RWPE1 (cell line): Measurements from ENCODE around the gene SLC9A6.
"Not testable (repeated sequence)": the region's sequence is repeated elsewhere in the genome, so short reads cannot be mapped to it uniquely, and the experiment has no call there.

Source experiments
- CTCF ChIA-PET: fragments of 350-600 bp; sonication (Branson Sonifier 250); formaldehyde crosslinking; extraction: SDS; loops from one replicate; lab custom pipeline; 2021; lab: Yijun Ruan, JAX
- POLR2A ChIA-PET: fragments of 400-600 bp; formaldehyde crosslinking; extraction: SDS; loops from one replicate; lab custom pipeline; 2020; ENCODE audit warnings: antibody characterized with exemption; ENCODE audit not compliant: low non-redundant PET; lab: Yijun Ruan, JAX
- DNase-seq: peaks from one replicate; pipeline ENCODE4 v3.0.0; 2012; ENCODE audit warnings: low spot score
- H3K27ac ChIP-seq: fragments of 450-650 bp; 2 replicates; pipeline ENCODE4 v1.5.1; 2017
- TF ChIP-seq, protein P1 (sequence below): fragments of 450-650 bp; conservative IDR thresholded peaks from 2 replicates; pipeline ENCODE4 v1.5.1; 2017; ENCODE audit warnings: low read depth, mild to moderate bottlenecking

Gene SLC9A6

GRCh38 chrX:136080766-136081165 is 95.5 kb downstream of the SLC9A6 start:
- no peak for DNase-seq
- TF ChIP-seq, protein P1, sequence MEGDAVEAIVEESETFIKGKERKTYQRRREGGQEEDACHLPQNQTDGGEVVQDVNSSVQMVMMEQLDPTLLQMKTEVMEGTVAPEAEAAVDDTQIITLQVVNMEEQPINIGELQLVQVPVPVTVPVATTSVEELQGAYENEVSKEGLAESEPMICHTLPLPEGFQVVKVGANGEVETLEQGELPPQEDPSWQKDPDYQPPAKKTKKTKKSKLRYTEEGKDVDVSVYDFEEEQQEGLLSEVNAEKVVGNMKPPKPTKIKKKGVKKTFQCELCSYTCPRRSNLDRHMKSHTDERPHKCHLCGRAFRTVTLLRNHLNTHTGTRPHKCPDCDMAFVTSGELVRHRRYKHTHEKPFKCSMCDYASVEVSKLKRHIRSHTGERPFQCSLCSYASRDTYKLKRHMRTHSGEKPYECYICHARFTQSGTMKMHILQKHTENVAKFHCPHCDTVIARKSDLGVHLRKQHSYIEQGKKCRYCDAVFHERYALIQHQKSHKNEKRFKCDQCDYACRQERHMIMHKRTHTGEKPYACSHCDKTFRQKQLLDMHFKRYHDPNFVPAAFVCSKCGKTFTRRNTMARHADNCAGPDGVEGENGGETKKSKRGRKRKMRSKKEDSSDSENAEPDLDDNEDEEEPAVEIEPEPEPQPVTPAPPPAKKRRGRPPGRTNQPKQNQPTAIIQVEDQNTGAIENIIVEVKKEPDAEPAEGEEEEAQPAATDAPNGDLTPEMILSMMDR = no peak
- H3K27ac ChIP-seq = no peak overlapping the region
- CTCF ChIA-PET = interaction anchor here (0.7 kb wide), 1 partner anchor 969 kb away, joined by 3 read pairs; no protein-coding TSS in a partner anchor
- POLR2A ChIA-PET = no interaction called here

DNA sequence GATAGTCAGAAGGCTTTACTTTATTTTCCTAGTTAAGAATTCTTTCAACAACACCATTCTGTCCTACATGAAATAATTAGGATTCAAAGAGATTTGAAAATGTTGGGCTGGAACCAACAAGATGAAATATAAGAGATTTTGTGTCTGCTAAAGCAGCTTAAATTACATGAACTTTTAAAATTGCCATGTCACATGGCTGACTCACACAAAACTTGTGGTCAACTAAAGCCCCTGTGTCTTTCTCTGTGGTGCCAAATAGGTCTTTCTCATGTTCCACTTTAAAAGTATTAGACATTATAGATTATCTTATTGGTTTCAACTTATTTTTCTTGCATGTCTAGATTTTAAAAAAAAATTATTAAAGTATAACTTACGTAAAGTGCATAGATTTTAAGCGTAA is 101.3 kb downstream of the SLC9A6 start:
- no peak overlapping the region for H3K27ac ChIP-seq
- CTCF ChIA-PET = no interaction called here
- no peak for DNase-seq
- TF ChIP-seq, protein P1 = no peak
- POLR2A ChIA-PET = no interaction called here

DNA sequence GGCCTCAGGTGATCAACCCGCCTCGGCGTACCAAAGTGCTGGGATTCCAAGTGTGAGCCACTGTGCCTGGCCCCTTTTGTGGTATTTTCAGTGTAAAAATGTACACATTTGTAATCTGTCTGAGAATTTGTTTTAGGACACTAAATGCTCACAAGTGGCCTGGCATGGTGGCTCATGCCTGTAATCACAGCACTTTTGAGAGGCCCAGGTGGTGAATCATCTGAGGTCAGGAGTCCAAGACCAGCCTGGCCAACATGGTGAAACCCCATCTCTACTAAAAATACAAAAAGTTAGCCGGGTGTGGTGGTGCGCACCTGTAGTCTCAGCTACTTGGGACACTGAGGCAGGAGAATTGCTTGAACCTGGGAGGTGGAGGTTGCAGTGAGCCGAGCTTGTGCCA is 106.7 kb downstream of the SLC9A6 start:
- POLR2A ChIA-PET = interaction anchor here (0.6 kb wide), 1 partner anchor 17 kb away, joined by 4 read pairs; no protein-coding TSS in a partner anchor
- CTCF ChIA-PET, H3K27ac ChIP-seq, DNase-seq: not testable (repeated sequence)

GRCh38 chrX:136094962-136095361 is 109.7 kb downstream of the SLC9A6 start:
- DNase-seq = peak; percentile 0
- ChIA-PET CTCF (no interaction called here), POLR2A (no interaction called here)
- H3K27ac ChIP-seq = no peak overlapping the region
- TF ChIP-seq, protein P1 = no peak
